ENCODE results near the gene PKNOX2.

The PKNOX2 gene

GRCh38 chr11:125174686-125175085 is 10.1 kb downstream of the PKNOX2 start:
- DNase-seq = no peak

- DNase-seq = no peak
Measured at GRCh38 chr11:125175166-125175565, 10.6 kb downstream of the PKNOX2 start.

- no peak for DNase-seq
Measured at GRCh38 chr11:125175896-125176575, 11.5 kb downstream of the PKNOX2 start.

GRCh38 chr11:125176866-125177265 is 12.3 kb downstream of the PKNOX2 start:
- no peak for DNase-seq

GRCh38 chr11:125177543-125177942 is 13.0 kb downstream of the PKNOX2 start:
- DNase-seq = no peak

GRCh38 chr11:125179346-125179745 is 14.8 kb downstream of the PKNOX2 start:
- no peak for DNase-seq

GRCh38 chr11:125179895-125180294 is 15.3 kb downstream of the PKNOX2 start:
- DNase-seq = no peak

- DNase-seq = no peak
Measured at GRCh38 chr11:125180413-125181305, 16.1 kb downstream of the PKNOX2 start.

- DNase-seq = no peak
Measured at GRCh38 chr11:125182573-125182972, 18.0 kb downstream of the PKNOX2 start.

- no peak for DNase-seq
Measured at GRCh38 chr11:125183641-125184040, 19.1 kb downstream of the PKNOX2 start.

GRCh38 chr11:125188021-125188420 is 23.5 kb downstream of the PKNOX2 start:
- no peak for DNase-seq

GRCh38 chr11:125190566-125190965 is 26.0 kb downstream of the PKNOX2 start:
- DNase-seq = no peak

GRCh38 chr11:125192183-125192582 is 27.6 kb downstream of the PKNOX2 start:
- no peak for DNase-seq

- DNase-seq = no peak
Measured at GRCh38 chr11:125192717-125193415, 28.3 kb downstream of the PKNOX2 start.

GRCh38 chr11:125193416-125193726 is 28.8 kb downstream of the PKNOX2 start:
- DNase-seq = no peak

GRCh38 chr11:125193841-125194240 is 29.3 kb downstream of the PKNOX2 start:
- DNase-seq = no peak

- no peak for DNase-seq
Measured at GRCh38 chr11:125199915-125200314, 35.4 kb downstream of the PKNOX2 start.

- no peak for DNase-seq
Measured at GRCh38 chr11:125200441-125200840, 35.9 kb downstream of the PKNOX2 start.

- DNase-seq = no peak
Measured at GRCh38 chr11:125201525-125202141, 37.1 kb downstream of the PKNOX2 start.

GRCh38 chr11:125202362-125202880 is 37.9 kb downstream of the PKNOX2 start:
- no peak for DNase-seq

GRCh38 chr11:125202977-125203376 is 38.4 kb downstream of the PKNOX2 start:
- DNase-seq = no peak

- no peak for DNase-seq
Measured at GRCh38 chr11:125207866-125208425, 43.4 kb downstream of the PKNOX2 start.

GRCh38 chr11:125210066-125210465 is 45.5 kb downstream of the PKNOX2 start:
- no peak for DNase-seq

All from activated CD8-positive, alpha-beta memory T cell treated with anti-CD3 and anti-CD28 coated beads, Interleukin-2, amount 50 U/mL, for 4 hours (primary cell).